ENCODE data around the gene P2RX2. TPM values are rescaled to one million over a fixed set of nuclear protein-coding genes. Genes with fewer than 3 reads are reported as not detected.

The P2RX2 gene
- total RNA-seq, 2 donors from 2014 or later = 0.34 to 0.45 TPM

DNA sequence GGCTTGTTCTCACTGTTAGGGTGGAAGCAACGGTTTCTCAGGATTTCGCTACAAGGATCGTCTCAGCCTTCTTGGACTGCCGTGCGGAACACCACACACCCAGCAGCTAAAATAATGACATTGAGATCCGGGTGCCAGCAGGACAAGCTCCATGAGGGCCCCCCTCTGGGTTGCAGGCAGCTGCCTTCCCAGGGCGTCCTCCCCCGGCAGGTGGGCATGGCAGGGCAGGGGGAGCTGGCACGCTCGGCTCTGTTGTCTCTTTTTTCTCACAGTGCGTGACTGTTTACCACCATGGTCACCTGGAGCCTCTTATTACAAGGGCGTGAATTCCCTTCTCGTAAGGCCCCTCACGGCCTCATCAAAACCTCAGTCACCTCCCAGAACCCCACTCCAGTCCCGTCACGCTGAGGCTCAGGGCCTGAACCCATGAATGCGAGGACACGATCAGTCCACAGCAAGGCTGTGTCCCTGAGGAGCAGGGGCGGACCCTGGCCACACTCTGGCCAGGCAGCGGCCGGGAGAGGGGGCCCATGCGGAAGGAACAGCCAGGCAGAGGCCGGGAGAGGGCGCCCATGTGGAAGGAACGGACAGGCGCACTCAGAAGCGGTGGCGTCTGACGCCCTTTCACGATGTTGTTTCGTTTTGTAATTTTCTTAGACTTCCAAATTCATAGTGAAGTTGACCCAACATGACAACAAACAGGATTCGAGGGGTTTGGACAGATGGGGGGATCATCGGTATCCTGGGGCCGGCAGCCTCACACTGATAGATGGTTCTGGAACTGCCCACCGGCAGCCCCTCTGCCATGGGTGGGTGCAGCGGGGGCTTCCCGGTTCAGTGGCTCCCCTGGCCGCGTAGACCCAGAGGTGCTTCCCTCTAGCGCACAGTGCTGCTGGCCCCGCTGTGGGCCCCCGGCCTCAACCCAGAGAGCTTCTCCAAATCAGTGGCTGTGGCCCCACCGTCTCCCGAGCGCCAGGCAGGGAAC is 18.2 kb upstream of the P2RX2 start:
- intact Hi-C loops (cut with DNase I, micrococcal nuclease) = no loop called here
- ATAC-seq = peak; percentile 67
- DNase-seq = peak; percentile 54 to 86

DNA sequence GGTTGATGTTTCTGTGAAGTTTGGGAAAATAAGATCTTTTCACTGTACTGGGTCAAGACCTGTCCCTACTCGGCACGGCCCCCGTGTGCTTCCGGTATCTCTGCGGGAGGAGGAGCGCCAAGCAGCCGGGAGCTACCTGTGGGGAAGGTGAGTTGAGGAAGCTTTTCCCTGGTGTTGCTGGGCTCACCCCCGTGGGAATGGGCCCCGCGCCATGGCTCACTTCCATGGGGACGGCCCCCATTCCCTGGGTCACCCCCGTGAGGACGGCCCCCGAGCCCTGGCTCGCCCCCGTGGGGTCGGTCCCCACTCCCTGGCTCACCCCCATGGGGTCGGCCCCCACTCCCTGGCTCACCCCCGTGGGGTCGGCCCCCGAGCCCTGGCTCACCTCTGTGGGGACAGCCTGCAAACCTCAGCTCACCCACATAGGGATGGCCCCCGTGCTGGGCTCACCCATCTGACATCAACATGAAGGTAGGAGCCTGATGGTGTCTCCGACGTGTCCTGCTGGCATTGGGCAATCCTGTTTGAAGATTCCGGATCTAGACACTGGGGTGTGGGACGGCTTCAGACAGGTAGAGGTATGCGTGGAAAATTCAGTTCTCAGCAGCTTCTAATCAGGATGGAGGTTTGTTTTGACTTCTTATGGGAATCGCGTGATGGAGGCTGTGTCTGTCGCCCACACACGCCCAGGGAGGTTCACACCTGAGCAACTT is 17.2 kb upstream of the P2RX2 start:
- DNase-seq = no peak
- intact Hi-C loops (cut with DNase I, micrococcal nuclease) = no loop called here
- ATAC-seq = no peak

DNA sequence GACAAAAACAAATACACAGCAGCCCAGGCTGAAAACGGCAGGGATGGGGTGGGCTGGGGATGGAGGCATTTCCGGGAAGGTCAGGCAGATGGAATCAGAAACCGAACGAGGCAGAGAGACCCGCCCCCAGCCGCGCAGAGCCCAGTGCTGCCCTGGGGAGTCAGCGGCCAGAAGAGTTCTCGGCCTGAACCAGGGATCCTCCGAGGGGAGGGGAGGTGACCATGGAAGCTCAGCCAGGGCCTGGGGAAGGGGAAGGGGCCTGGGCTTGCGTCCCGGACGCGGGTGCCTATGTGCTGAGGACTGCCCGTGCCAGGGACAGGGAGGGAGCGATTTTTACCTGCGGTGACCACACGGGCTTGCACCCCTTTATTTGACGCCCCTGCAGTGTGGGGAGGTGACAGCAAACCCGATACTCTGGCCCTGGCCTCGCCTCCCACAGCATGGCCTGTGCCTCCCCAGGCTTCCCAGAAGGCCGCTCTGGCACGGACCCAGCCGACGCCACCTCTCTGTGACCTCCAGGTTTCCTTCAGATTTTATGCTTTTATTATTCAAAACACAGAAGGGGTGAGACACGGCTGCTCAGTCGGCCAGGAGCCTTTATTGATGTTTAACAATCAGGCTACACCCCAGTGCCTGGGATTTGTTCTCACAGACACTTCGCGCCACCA is 15.9 kb upstream of the P2RX2 start:
- intact Hi-C loops (cut with DNase I, micrococcal nuclease) = no loop called here
- DNase-seq (peak; percentile 60 to 87), ATAC-seq (peak; percentile 84)

DNA sequence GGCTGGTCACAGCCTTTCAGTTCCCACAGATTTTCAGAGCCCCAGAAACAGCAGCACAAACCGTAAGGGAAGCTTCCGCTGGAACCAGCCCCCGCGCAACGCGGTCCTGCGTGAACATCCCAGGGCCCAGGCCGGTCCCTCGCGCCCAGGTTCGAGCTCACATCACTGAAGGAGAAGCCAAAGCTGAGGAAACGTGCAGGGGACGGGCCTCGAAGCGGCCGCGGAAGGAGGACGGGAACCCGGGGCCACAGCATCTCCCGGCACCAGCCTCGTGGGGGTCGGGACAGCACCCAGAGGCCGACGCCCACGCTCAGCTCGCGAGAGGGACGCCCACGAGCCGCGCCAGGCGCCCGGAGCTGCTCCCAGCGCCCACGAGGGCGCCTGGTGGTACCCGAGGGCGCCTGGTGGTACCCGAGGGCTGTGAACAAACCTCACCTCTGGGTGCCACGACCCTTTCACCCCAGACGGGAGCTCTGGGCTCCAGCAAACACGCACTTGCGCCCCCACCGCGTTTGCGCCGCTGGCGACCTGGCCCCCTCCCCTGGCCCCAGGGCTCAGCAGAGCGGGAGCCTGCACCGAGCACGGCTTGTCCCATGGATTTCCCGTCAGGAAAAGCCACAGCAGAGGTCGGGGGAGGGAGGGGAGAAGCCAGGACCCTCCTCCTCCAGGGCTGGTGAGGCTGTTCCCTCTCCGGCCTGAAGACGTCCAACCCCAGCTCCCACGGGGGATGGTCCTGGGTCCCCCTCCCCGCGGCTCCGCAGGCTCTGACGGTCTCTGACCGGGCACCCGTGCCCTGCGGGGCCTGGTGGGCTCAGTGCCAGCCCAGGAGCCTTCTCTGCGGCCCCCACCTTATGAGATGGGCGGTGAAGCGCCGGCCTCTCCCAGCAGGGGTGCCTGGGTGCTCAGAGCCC is 15.1 kb upstream of the P2RX2 start:
- DNase-seq (no peak), ATAC-seq (peak; percentile 15)
- intact Hi-C loops (cut with DNase I, micrococcal nuclease) = no loop called here

DNA sequence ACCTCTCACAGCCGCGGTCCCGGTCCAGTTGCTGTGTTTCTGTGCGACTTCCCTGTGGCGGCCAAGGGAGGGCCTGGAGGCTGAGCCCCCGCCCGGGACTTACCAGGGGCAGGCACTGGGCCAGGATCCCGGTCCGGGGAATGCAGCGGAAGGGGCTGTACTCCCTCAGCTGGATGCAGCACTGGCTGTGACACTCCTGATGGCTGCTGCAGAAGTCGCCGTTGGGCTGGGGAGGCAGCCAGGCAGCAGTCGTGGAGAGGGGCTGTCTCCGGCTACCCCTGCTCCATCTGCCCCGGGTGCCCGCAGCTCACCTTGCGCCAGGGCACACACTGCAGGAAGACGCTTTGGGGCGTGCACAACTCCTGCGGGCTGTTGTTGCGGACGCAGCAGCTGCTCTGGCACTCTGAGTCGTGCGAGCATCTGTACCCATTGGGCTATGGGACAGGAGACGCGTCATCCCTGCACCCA is 14.4 kb upstream of the P2RX2 start:
- no peak for ATAC-seq
- intact Hi-C loops (cut with DNase I, micrococcal nuclease) = no loop called here
- no peak for DNase-seq

DNA sequence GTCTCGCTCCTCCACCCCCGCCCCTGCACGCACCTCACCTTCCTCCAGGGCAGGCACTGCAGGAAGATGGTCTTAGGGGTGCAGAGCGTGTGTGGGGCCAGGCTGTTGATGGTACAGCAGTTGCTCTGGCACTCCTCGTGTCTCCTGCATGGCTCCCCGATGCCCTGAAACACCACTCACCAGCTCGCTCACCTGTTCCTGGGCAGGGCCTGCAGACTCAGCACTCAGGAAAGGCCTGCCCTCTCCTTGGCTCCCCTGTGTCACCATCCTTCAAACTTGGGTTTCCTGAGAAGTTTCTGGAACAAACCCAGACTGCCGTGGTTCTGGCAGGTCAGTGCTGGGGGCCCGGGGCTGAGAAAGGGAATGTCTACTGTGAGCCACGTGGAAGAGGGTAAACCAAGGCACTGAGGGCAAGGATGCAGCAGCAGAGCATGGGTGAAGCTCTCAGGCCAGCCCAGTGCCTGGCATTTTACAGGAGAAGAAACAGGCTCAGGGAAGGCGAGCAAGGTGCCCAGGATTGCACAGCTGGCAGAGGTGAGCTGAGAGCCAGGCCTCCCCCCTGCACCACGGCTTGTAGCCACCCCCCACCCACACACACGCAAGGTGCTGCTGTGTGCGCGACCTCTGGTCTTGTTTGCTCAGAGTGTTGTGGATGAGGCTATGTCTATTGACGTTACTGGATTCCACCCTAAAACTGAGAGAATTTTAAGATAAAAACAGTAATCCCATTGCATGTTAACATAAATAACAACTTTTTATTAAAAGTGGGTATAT is 13.7 kb upstream of the P2RX2 start:
- ATAC-seq = no peak
- intact Hi-C loops (cut with DNase I, micrococcal nuclease) = no loop called here
- DNase-seq = no peak

DNA sequence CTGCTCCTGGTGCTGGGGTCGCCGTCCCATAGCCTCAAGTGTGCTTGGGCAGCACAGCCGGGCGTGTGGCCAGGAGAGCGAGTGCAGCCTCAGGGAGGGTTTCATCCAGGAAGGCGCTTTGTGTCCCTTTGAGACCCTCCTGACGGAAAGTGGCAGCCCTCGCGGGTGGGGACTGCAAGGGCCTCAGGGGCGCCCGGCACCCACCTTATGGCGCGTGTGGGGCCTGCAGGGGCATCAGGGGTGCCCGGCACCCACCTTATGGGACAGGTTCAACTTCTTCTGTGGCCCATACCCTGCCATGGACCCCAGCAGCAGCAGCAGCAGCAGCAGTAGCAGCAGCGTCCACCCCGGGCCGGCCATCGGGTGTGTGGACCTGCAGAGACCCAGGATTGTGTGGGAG is 12.7 kb upstream of the P2RX2 start:
- DNase-seq (no peak), ATAC-seq (no peak)
- intact Hi-C loops (cut with DNase I, micrococcal nuclease) = no loop called here

DNA sequence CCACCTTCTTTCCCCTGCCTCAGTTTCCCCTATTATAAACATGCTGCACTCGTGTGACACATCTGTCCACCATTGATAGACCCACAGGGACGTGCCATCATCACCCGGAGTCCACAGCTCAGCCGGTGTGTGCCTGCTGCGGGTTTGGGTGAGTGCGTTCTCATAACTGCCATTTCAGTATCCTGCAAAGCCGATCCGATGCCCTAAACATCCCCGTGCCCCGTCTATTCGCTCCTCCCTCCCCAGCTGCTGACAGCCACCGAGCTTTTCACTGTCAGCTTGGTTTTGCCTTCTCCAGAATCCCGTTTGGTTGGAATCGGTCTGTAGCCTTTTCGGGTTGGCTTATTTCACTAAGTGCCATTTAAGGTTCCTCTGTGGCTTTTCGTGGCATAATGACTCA is 12.1 kb upstream of the P2RX2 start:
- DNase-seq (no peak), ATAC-seq (no peak)
- intact Hi-C loops (cut with DNase I, micrococcal nuclease) = no loop called here

DNA sequence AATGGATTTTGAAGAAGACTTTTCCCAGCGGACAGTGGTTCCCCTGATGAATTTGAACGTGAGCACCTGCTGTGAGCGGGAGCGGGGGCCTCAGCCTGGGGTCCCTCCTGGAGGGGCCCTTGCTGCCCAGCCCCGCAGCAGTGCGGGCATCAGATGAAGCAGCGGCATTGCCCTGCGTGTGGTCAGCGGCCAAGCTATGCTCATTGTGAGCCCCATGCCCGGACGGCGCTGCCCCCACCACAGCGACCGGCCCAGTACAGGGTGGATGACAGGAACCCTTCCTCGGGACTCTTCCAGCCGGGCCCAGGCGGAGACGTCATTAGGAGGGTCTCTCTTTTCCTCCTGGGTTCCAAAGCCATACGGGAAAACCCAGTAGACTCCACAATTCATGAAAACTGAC is 11.6 kb upstream of the P2RX2 start:
- DNase-seq (no peak), ATAC-seq (no peak)
- intact Hi-C loops (cut with DNase I, micrococcal nuclease) = no loop called here

DNA sequence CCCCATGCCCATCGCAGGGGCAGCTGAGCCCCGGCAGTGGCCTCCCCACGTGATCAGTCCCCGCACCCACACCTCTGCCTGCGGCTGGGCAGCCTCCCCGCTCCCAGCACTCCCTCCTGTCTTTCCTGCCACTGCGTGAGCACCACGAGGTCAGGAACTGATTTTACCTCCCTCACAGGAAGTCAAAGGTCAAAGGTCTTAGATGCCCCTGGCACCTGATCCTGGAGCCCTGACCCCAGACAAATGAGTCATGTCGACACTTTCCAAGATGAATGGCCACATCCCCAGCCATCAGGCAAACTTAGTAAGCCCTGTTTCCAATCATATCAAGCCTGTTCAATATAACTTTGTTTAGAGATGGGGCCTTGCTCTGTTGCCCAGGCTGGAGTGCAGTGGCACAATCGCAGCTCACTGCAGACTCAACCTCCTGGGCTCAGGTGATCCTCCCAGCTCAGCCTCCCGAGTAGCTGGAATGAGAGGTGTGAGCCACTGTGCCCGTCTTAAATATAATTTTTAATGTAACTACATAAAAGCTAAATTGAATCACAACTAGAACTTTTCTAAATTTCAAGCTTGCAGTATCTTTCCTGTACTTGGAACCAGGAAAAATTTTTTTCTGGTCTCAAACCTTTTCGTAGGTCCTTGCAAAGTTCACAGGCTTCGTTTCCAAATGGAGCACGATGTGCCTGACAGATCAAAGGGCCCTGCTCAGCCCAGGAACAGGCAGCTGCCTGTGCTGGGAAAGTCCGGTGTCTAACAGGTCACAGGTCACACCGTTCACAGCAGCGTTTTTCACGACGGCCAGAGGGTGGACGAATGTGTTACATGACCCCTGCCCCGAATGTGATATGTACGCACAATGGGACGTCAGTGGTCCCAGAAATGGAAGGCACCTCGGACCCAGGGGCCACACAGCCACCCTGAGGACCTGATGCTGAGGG is 10.1 kb upstream of the P2RX2 start:
- DNase-seq = no peak

DNA sequence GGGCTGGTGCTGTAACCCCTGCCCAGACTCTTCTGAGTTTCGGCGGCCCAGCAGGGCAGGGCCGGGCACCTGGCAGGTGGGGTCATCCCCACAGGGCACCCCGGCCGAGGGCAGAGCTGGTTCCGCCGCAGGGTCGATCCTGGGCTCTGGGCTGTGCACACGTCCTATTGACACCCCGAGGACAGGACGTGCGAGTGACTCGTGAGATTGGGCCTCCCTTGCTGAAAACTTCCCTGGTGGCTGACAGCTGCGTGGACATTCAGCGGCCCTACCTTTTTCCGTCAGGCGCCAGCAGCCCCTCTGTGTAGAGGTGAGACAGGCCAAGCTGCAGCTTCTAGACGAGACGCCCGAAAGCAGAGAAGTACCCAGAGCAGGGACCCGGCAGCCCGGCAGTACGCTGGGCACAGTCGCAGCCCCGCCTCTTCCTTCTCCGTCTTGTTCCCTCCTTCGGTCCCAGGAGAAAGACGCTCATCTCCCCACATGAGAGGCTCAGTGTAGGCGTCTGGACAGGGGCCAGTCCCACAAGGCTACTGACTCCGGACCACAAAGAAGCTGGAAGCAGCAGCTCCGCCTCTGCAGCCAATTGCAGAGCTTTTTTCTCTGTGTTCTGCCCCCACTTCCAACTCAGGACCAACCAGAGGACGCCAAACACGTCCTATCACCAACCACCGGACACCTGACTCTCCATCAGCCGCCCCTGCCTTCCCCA is 8.4 kb upstream of the P2RX2 start, which contains the start of gene LRCOL1:
Gene LRCOL1, minus strand, starts transcription at position 532 of the 709 bp plus-strand sequence. CDS start 4,331 bp downstream, outside the sequence.
- intact Hi-C loops (cut with DNase I, micrococcal nuclease) = loop anchor here in 1 of 2 donors (10.0 kb wide), 1 partner anchor 195 kb away; no protein-coding TSS in a partner anchor
- ATAC-seq = peak; percentile 26
- DNase-seq = no peak

More for the DNA sequence above, 10.1 kb upstream of the P2RX2 start:
- intact Hi-C loops (cut with DNase I, micrococcal nuclease) = no loop called here
- ATAC-seq = no peak

DNA sequence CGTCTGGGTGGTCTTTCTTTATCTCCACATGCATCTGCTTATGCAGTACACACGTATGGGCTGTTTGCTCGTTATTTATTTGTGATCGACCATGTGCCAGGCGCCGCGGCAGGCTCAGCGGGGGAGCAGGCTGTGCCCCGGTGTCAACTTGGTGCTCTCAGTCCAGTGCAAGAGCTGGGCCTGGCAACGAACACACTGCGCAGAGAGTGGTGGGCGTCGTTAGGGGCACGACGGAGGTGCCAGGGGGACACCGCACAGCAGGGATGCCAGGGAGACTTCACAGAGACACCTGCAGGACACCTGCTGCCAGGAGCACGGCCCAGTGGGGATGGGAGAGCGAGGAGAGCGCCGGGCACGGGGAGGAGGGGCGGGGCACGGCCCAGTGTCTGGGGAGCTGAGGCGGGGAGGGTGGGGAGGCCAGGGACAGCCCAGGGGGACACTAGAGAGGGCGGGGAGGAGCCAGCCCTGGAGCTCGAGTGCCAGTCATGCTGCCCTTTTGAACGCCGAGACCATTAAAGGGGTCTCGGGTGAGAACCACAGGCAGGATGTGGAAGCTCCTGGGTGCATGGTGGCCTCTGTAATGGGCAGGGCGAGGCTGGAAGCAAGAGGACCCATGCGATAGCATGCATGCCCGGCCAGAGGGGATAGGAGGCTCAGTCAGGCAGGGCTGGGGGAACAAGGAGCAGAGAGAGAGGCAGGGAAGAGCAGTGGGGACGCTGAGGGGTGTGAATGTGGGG is 7.5 kb upstream of the P2RX2 start:
- DNase-seq (no peak), ATAC-seq (no peak)
- intact Hi-C loops (cut with DNase I, micrococcal nuclease) = loop anchor here in 1 of 2 donors (10.0 kb wide), 1 partner anchor 196 kb away; no protein-coding TSS in a partner anchor

DNA sequence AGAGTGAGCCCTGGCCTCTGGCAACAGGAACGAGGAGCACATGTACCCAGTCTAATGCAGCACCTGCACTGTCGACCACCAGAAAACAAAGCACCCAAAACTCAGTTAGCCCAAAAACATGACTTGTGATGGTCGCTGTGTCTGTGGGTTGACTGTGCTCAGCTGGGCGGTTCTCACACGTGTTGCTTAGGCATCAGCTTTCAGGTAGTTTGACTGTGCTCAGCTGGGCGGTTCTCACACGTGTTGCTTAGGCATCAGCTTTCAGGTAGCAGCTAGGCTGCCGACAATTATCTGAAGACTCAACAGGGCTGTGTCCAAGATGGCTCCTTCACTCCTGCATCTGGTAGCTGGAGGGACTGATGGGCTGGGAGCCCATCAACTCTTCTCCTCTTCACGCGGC is 7.0 kb upstream of the P2RX2 start:
- intact Hi-C loops (cut with DNase I, micrococcal nuclease) = loop anchor here in 1 of 2 donors (10.0 kb wide), 1 partner anchor 197 kb away; no protein-coding TSS in a partner anchor
- no peak for DNase-seq
- ATAC-seq = no peak

DNA sequence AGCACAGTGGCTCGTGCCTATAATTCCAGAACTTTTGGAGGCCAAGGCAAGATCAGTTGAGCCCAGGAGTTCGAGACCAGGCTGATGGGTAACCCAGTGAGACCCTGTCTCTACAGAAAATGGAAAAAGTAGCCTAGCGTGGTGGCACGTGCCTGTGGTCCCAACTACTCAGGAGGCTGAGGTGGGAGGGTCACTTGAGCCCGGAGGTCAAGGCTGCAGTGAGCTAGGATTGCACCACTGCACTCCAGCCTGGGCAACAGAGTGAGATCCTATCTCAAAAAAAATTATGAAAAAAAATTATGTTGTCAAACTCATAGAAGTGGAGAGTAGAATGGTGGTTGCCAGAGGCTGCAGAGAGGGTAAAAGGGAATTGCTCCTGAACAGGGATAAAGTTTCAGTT is 4.5 kb upstream of the P2RX2 start:
- DNase-seq = no peak
- ATAC-seq = no peak
- intact Hi-C loops (cut with DNase I, micrococcal nuclease) = loop anchor here in 1 of 2 donors (10.0 kb wide), 1 partner anchor 199 kb away; no protein-coding TSS in a partner anchor

Measured in left colon (tissue), 2 donors.